Adrenal gland (tissue), 12 donors: ENCODE data around the gene DLAT. TPM values are rescaled to one million over a fixed set of nuclear protein-coding genes. Genes with fewer than 3 reads are reported as not detected.
A peak's percentile ranks its signal among the peaks of the same experiment; 100 is the strongest.
"Not testable (repeated sequence)": the region's sequence is repeated elsewhere in the genome, so short reads cannot be mapped to it uniquely, and the experiment has no call there.

Experiments
- DNase-seq, 7 donors: peaks; one replicate each; pipeline ENCODE4 v3.0.0-alpha.2; 2019 to 2020
- H3K27ac ChIP-seq, 5 donors: fragments of 200-600 bp; sonication (generic) in 4 of 5; 1 replicate in 3 of 5; 2 replicates in 2 of 5; pipeline versions ENCODE4 v1.5.1 to v1.8.0; 2016 to 2020; ENCODE audit warnings: mild to moderate bottlenecking in 1 of 5
- H3K27me3 ChIP-seq: fragments of 200-600 bp; 2 replicates; pipeline ENCODE4 v1.8.0; 2021
- H3K36me3 ChIP-seq, 2 donors: fragments of 200-600 bp; replicated peaks in 1 of 2; 1 replicate in 1 of 2; 2 replicates in 1 of 2; pipeline versions ENCODE4 v1.5.1 to v1.8.0; 2018 to 2022
- H3K4me1 ChIP-seq, 2 donors: fragments of 200-600 bp; replicated peaks in 1 of 2; 1 replicate in 1 of 2; 2 replicates in 1 of 2; pipeline versions ENCODE4 v1.5.1 to v1.8.0; 2018 to 2021
- H3K4me3 ChIP-seq, 4 donors: fragments of 200-600 bp; sonication (generic) in 3 of 4; one replicate each; pipeline ENCODE4 v1.5.1; 2016 to 2018
- H3K9me3 ChIP-seq, 3 donors: fragments of 200-600 bp; sonication (generic) in 1 of 3; replicated peaks in 1 of 3; 1 replicate in 2 of 3; 2 replicates in 1 of 3; pipeline versions ENCODE4 v1.5.1 to v1.8.0; 2016 to 2021
- CTCF ChIP-seq, 6 experiments: fragments of 450-650 bp in 4 of 6; fragments of 200-600 bp in 2 of 6; sonication (generic) in 1 of 6; IDR thresholded peaks; 1 replicate in 5 of 6; 2 replicates in 1 of 6; pipeline versions ENCODE4 v1.5.1 to v1.8.0; 2016 to 2021; ENCODE audit warnings: antibody characterized with exemption in 6 of 6, mild to moderate bottlenecking in 2 of 6, moderate library complexity in 1 of 6
- POLR2A ChIP-seq, 2 donors: fragments of 450-650 bp; IDR thresholded peaks; one replicate each; pipeline ENCODE4 v1.6.1; 2017; ENCODE audit warnings: antibody characterized with exemption in 2 of 2, mild to moderate bottlenecking in 2 of 2, moderate library complexity in 1 of 2
- WGBS, 4 donors: extraction: QIAGEN DNeasy Blood & Tissue Kit in 2 of 4; methylation state at CpG; one replicate each; pipeline versions ENCODE4 v1.1.5 to v1.1.7; 2013 to 2017; 5-methylcytosine and 5-hydroxymethylcytosine counted together
- intact Hi-C, 2 donors: fragments of 100-400 bp; cut with DNase I; formaldehyde crosslinking; loops; one replicate each; pipeline versions ENCODE4 v1.14.1 to v1.15.0; 2022 to 2023
- polyA plus RNA-seq, 3 donors: library from polyadenylated mRNA; stranded (reverse); fragments of 200-250 nt in 2 of 3; fragments of 350-450 nt in 1 of 3; fragmentation: Illumina TruSeq in 1 of 3; extraction: RNeasy Lipid Tissue Mini Kit (QIAGEN cat#74804) in 1 of 3; gene quantifications; one replicate each; pipeline ENCODE4 v1.2.3, GENCODE V29; 2013 to 2014
- total RNA-seq, 9 donors: library from RNA; depleted of rRNA in 4 of 9; stranded (reverse); fragments of >200 nt in 4 of 9; fragments of 120-200 nt in 1 of 9; fragmentation: NEBNext Ultra II Directional in 1 of 9; extraction: Animal tissue kit (Norgen Biotek cat#: 25700) in 1 of 9; gene quantifications; one replicate each; pipeline versions ENCODE4 v1.1.0 to v1.2.4, GENCODE V29; 2013 to 2023
- donor health status: healthy with polysubstance abuse.
- donor health status: Bipolar disorder and iron deficiency.
- donor health status: DM: yes; HTN: yes; CAD: no.
- donor health status: DM: no; HTN: no; CAD: no.
- donor health status: DM: no; HTN: no; CAD: no.
- donor health status: DM: yes; HTN: yes; CAD: no.

Gene DLAT
- total and polyA plus RNA-seq, 12 donors, result 7.6 to 95.1 (median 28.6) TPM

GRCh38 chr11:112042961-112043304 lies 17.7 kb downstream of the DLAT start:
- intact Hi-C loops, result no loop called here
- TF ChIP-seq POLR2A (IDR thresholded peaks at IDR 0.05), result no peak
- no peak for TF ChIP-seq CTCF (IDR thresholded peaks at IDR 0.05)
- Histone ChIP-seq H3K9me3 (no peaks in the 10 kb centered on the region), H3K36me3 (peaks cover 0 to 46% of the 10 kb centered on the region in 2 donors), H3K27ac (no peak overlapping the region), H3K4me3 (no peak overlapping the region), H3K4me1 (no peaks in the 10 kb centered on the region), H3K27me3 (no peaks in the 10 kb centered on the region)
- DNase-seq, result no peak
- 95 to 98% (median 97%) methylated on average over 2 of the region's 2 CpGs for WGBS, 4 donors

- no peaks in the 10 kb centered on the region for H3K27me3 ChIP-seq
- intact Hi-C loops, result no loop called here
- H3K4me1 ChIP-seq, result no peaks in the 10 kb centered on the region
- no peaks in the 10 kb centered on the region for H3K9me3 ChIP-seq
- DNase-seq, result no peak
- no peak overlapping the region for H3K27ac ChIP-seq
- no peak for TF ChIP-seq CTCF (IDR thresholded peaks at IDR 0.05)
- H3K4me3 ChIP-seq, result no peak overlapping the region
- WGBS, 4 donors, result 96 to 99% (median 97%) methylated on average over 4 of the region's 4 CpGs
- H3K36me3 ChIP-seq, result peaks cover 0 to 37% of the 10 kb centered on the region in 2 donors
These were observed 19.8 kb downstream of the DLAT start for GRCh38 chr11:112044961-112045360.

- intact Hi-C loops, H3K4me3 ChIP-seq, H3K27me3 ChIP-seq, H3K27ac ChIP-seq, H3K9me3 ChIP-seq, DNase-seq, H3K4me1 ChIP-seq: not testable (repeated sequence)
- H3K36me3 ChIP-seq, result peaks cover 0 to 44% of the 10 kb centered on the region in 2 donors
- WGBS, 4 donors, result 96 to 100% (median 99%) methylated on average over 2 of the region's 2 CpGs
These were observed 21.4 kb downstream of the DLAT start for GRCh38 chr11:112046647-112047046.

GRCh38 chr11:112048256-112048655 lies 23.0 kb downstream of the DLAT start:
- Histone ChIP-seq H3K36me3 (peaks cover 0 to 58% of the 10 kb centered on the region in 2 donors), H3K27ac (peak overlapping the region in 2 of 5 donors; percentile 13 to 32)
- DNase-seq, H3K27me3 ChIP-seq, H3K4me1 ChIP-seq, intact Hi-C loops, H3K4me3 ChIP-seq, H3K9me3 ChIP-seq: not testable (repeated sequence)
- 91 to 99% (median 96%) methylated on average over 3 of the region's 3 CpGs for WGBS, 4 donors

- H3K4me1 ChIP-seq, result no peaks in the 10 kb centered on the region
- H3K36me3 ChIP-seq, result peaks cover 0 to 51% of the 10 kb centered on the region in 2 donors
- intact Hi-C loops, result no loop called here
- WGBS, 4 donors, result 48 to 50% (median 49%) methylated on average over 2 of the region's 2 CpGs
- TF ChIP-seq POLR2A (IDR thresholded peaks at IDR 0.05), result no peak
- no peak for TF ChIP-seq CTCF (IDR thresholded peaks at IDR 0.05)
- DNase-seq, result no peak
- H3K27me3 ChIP-seq, result no peaks in the 10 kb centered on the region
- H3K4me3 ChIP-seq, result no peak overlapping the region
- H3K27ac ChIP-seq, result no peak overlapping the region
- H3K9me3 ChIP-seq, result no peaks in the 10 kb centered on the region
These were observed 24.6 kb downstream of the DLAT start for GRCh38 chr11:112049777-112050176.
